Loucy (cell line): ENCODE measurements around the gene TIRAP.
A peak's percentile ranks its signal among the peaks of the same experiment; 100 is the strongest.

Source experiments
- H2AFZ ChIP-seq: fragments of 200-600 bp; sonication (generic); 2 replicates; pipeline ENCODE4 v1.6.0; 2016; ENCODE audit warnings: antibody characterized with exemption, mild to moderate bottlenecking, low read length, moderate library complexity
- H3F3A ChIP-seq: fragments of 200-600 bp; 2 replicates; pipeline ENCODE4 v1.6.0; 2016; ENCODE audit warnings: antibody characterized with exemption, low read depth, mild to moderate bottlenecking
- H3K27me3 ChIP-seq: fragments of 200-600 bp; sonication (generic); 2 replicates; pipeline ENCODE4 v1.6.1; 2014; ENCODE audit warnings: low read length, mild to moderate bottlenecking; ENCODE audit not compliant: insufficient read depth, poor library complexity, severe bottlenecking
- H3K36me3 ChIP-seq: fragments of 200-600 bp; sonication (generic); 2 replicates; pipeline ENCODE4 v1.6.1; 2016; ENCODE audit warnings: low read length; ENCODE audit not compliant: insufficient read depth
- H3K4me1 ChIP-seq: fragments of 200-600 bp; sonication (generic); 2 replicates; pipeline ENCODE4 v1.5.1; 2014; ENCODE audit warnings: low read length, mild to moderate bottlenecking; ENCODE audit not compliant: insufficient read depth, poor library complexity, severe bottlenecking
- H3K4me2 ChIP-seq: fragments of 200-600 bp; sonication (generic); 2 replicates; pipeline ENCODE4 v1.6.0; 2014; ENCODE audit warnings: antibody characterized with exemption, low read length, low read depth, mild to moderate bottlenecking; ENCODE audit not compliant: poor library complexity, severe bottlenecking
- H3K4me3 ChIP-seq: fragments of 200-600 bp; sonication (generic); 2 replicates; pipeline ENCODE4 v1.5.1; 2014; ENCODE audit warnings: low read length, mild to moderate bottlenecking, mixed read lengths; ENCODE audit not compliant: poor library complexity, severe bottlenecking
- H3K79me2 ChIP-seq: fragments of 200-600 bp; sonication (generic); 2 replicates; pipeline ENCODE4 v1.6.1; 2014; ENCODE audit warnings: low read length; ENCODE audit not compliant: insufficient read depth
- H3K9ac ChIP-seq: fragments of 200-600 bp; sonication (generic); 2 replicates; pipeline ENCODE4 v1.6.0; 2014; ENCODE audit warnings: mild to moderate bottlenecking, low read depth, low read length, moderate library complexity; ENCODE audit not compliant: poor library complexity, severe bottlenecking
- H3K9me2 ChIP-seq: fragments of 200-600 bp; sonication (generic); replicated peaks from 2 replicates; pipeline ENCODE4 v1.6.1; 2016; ENCODE audit warnings: low read depth, low read length, mixed read lengths
- H3K9me3 ChIP-seq: fragments of 200-600 bp; sonication (generic); 2 replicates; pipeline ENCODE4 v1.6.1; 2014; ENCODE audit warnings: mild to moderate bottlenecking, antibody characterized with exemption, low read length, low read depth; ENCODE audit not compliant: insufficient read depth
- H4K20me1 ChIP-seq: fragments of 200-600 bp; sonication (generic); 2 replicates; pipeline ENCODE4 v1.6.0; 2014; ENCODE audit warnings: antibody characterized with exemption, low read length, mild to moderate bottlenecking; ENCODE audit not compliant: insufficient read depth, poor library complexity, severe bottlenecking
- CTCF ChIP-seq: fragments of 200-600 bp; sonication (generic); conservative IDR thresholded peaks from 2 replicates; pipeline ENCODE4 v1.5.1; 2014; ENCODE audit warnings: mild to moderate bottlenecking, antibody characterized with exemption, low read length
- EZH2phosphoT487 ChIP-seq: fragments of 200-600 bp; IDR thresholded peaks from 2 replicates; pipeline ENCODE4 v1.6.1; 2018; ENCODE audit warnings: antibody characterized with exemption, mild to moderate bottlenecking, moderate library complexity, borderline replicate concordance

The TIRAP gene

GRCh38 chr11:126268361-126268707, 14.6 kb upstream of the TIRAP start:
- Histone ChIP-seq H3K27me3 (no peaks in the 10 kb centered on the region), H3K4me3 (peak overlapping the region; percentile 100), H3K36me3 (peaks cover 36% of the 10 kb centered on the region; the same call in 1 of the 2 replicates), H4K20me1 (peaks cover 15% of the 10 kb centered on the region), H3K9ac (peak overlapping the region; percentile 98), H3K4me2 (peak overlapping the region; percentile 100), H3K4me1 (peaks cover 32% of the 10 kb centered on the region), H3F3A (no peaks in the 10 kb centered on the region), H3K9me2 (no peaks in the 10 kb centered on the region), H3K9me3 (no peaks in the 10 kb centered on the region), H3K79me2 (peaks cover 60% of the 10 kb centered on the region), H2AFZ (peak overlapping the region; percentile 88)
- TF ChIP-seq EZH2phosphoT487 (no peak), CTCF (no peak)

GRCh38 chr11:126268708-126269579, 13.9 kb upstream of the TIRAP start, which contains the start of the genes FOXRED1 and SRPRA:
FOXRED1 (plus strand) TSS chr11:126269154; CDS start chr11:126269207, 53 bp downstream.
SRPRA (minus strand) TSS chr11:126268895; CDS start chr11:126268804, 91 bp downstream.
- no peaks in the 10 kb centered on the region for H3K9me2 ChIP-seq
- no peaks in the 10 kb centered on the region for H3K9me3 ChIP-seq
- peaks cover 60% of the 10 kb centered on the region for H3K79me2 ChIP-seq
- peak within 1 kb of the TSS; percentile 98 for H3K9ac ChIP-seq
- no peak for TF ChIP-seq EZH2phosphoT487
- no peak for TF ChIP-seq CTCF
- H4K20me1 ChIP-seq, result peaks cover 15% of the 10 kb centered on the region
- peak within 1 kb of the TSS; percentile 100 for H3K4me3 ChIP-seq
- no peaks in the 10 kb centered on the region for H3F3A ChIP-seq
- H3K27me3 ChIP-seq, result no peaks in the 10 kb centered on the region
- peaks cover 32% of the 10 kb centered on the region for H3K4me1 ChIP-seq
- peak within 1 kb of the TSS; percentile 100 for H3K4me2 ChIP-seq
- peaks cover 29% of the 10 kb centered on the region; the same call in 1 of the 2 replicates for H3K36me3 ChIP-seq
- H2AFZ ChIP-seq, result peak within 1 kb of the TSS; percentile 88

- Histone ChIP-seq H3K4me1 (no peaks in the 10 kb centered on the region), H3K36me3 (peaks cover 8% of the 10 kb centered on the region; the same call in 1 of the 2 replicates), H3K27me3 (no peaks in the 10 kb centered on the region), H2AFZ (no peak overlapping the region), H3K9me3 (no peaks in the 10 kb centered on the region), H3F3A (no peaks in the 10 kb centered on the region), H4K20me1 (no peaks in the 10 kb centered on the region), H3K9me2 (no peaks in the 10 kb centered on the region), H3K79me2 (no peaks in the 10 kb centered on the region), H3K4me3 (no peak overlapping the region), H3K4me2 (no peak overlapping the region), H3K9ac (no peak overlapping the region)
- no peak for TF ChIP-seq CTCF
These were observed 5.6 kb upstream of the TIRAP start for GRCh38 chr11:126277322-126277721.
